Measurements from ENCODE around the gene ANGEL2. TPM values are rescaled to one million over a fixed set of nuclear protein-coding genes. Genes with fewer than 3 reads are reported as not detected.

ANGEL2 gene
- total and polyA plus RNA-seq, 12 donors: 17.7 to 47.3 (median 27.6) TPM

DNA sequence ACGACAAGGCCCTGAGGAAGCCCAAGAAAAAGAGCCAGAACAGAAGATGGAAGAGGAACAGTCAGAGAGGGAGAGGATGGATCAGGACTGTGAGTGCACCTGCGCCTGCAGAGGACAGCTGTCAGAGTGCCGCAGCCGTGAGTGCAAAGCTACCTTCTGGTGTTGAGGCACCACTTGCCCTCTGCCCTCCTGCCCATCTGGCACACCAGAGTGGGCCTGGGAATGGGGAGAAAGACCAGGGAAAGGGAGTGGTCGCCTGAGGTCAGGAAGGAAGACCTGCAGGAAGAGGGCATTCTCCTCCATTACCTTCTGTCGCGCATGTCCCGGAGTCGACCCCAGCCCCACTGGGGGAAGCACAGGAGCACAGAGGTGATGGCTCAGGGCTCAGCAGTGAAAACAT lies 39.1 kb downstream of the ANGEL2 start:
- peaks cover 3% of the 10 kb centered on the region for H3K27me3 ChIP-seq
- intact Hi-C loops (cut with DNase I): no loop called here
- DNase-seq: peak in 2 of 7 donors; percentile 9 to 13
- no peaks in the 10 kb centered on the region for H3K9me3 ChIP-seq (replicated peaks in 1 of 3)
- 90 to 95% (median 91%) methylated on average over 9 of the region's 9 CpGs for WGBS, 4 donors
- H3K4me1 ChIP-seq (replicated peaks in 1 of 2): no peaks in the 10 kb centered on the region
- no peak overlapping the region for H3K27ac ChIP-seq
- no peaks in the 10 kb centered on the region for H3K36me3 ChIP-seq (replicated peaks in 1 of 2)
- TF ChIP-seq, protein P1, sequence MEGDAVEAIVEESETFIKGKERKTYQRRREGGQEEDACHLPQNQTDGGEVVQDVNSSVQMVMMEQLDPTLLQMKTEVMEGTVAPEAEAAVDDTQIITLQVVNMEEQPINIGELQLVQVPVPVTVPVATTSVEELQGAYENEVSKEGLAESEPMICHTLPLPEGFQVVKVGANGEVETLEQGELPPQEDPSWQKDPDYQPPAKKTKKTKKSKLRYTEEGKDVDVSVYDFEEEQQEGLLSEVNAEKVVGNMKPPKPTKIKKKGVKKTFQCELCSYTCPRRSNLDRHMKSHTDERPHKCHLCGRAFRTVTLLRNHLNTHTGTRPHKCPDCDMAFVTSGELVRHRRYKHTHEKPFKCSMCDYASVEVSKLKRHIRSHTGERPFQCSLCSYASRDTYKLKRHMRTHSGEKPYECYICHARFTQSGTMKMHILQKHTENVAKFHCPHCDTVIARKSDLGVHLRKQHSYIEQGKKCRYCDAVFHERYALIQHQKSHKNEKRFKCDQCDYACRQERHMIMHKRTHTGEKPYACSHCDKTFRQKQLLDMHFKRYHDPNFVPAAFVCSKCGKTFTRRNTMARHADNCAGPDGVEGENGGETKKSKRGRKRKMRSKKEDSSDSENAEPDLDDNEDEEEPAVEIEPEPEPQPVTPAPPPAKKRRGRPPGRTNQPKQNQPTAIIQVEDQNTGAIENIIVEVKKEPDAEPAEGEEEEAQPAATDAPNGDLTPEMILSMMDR (IDR thresholded peaks at IDR 0.05): no peak
- no peak for TF ChIP-seq POLR2A (IDR thresholded peaks at IDR 0.05)
- H3K4me3 ChIP-seq: no peak overlapping the region

DNA sequence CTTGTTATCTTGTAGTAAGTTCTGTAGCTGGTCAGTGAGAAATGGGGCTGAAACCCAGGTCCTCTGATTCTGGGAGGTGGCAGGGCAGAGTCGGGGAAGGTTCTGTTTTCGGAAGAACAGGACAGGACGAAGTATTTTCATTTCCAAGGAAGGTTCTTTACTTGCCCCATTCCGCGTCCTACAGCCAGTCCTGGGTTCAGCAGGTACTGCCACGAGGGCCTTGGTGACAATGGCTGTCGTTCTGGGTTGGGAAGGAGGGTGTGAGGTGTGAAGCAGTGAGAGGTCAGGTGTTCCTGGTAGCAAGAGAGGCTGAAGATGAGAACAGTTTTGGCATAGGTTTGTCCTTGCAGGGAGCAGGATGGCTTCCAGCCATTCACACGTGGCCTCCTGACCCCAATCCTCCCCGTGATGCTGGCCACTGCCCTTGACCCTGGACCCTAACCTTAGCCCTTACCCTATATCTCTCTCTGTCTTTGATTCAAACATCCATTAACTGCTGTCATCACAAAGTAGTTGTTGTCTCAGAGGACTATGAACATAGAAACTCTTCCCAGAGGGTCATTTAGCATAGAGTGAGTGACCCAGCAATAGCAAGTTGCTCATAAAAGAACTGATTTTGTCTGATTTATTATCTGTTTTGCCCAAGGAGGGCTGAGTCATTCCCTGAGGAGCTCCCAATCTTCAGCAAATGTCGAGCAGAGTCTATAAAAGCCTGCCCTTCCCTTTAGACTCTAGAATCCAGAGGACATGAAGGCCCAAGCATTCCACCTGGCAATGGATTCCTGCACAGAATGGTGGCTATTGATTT lies 40.4 kb downstream of the ANGEL2 start:
- WGBS, 4 donors: 70 to 83% (median 76%) methylated on average over 8 to 10 of the region's 10 CpGs
- Histone ChIP-seq H3K27me3 (peaks cover 10% of the 10 kb centered on the region), H3K9me3 (replicated peaks in 1 of 3) (no peaks in the 10 kb centered on the region), H3K4me3 (no peak overlapping the region), H3K27ac (no peak overlapping the region), H3K4me1 (replicated peaks in 1 of 2) (no peaks in the 10 kb centered on the region), H3K36me3 (replicated peaks in 1 of 2) (no peaks in the 10 kb centered on the region)
- peak in 2 of 7 donors; percentile 14 to 36 for DNase-seq
- TF ChIP-seq POLR2A (IDR thresholded peaks at IDR 0.05): no peak
- TF ChIP-seq, protein P1 (IDR thresholded peaks at IDR 0.05): no peak
- intact Hi-C loops (cut with DNase I): no loop called here

DNA sequence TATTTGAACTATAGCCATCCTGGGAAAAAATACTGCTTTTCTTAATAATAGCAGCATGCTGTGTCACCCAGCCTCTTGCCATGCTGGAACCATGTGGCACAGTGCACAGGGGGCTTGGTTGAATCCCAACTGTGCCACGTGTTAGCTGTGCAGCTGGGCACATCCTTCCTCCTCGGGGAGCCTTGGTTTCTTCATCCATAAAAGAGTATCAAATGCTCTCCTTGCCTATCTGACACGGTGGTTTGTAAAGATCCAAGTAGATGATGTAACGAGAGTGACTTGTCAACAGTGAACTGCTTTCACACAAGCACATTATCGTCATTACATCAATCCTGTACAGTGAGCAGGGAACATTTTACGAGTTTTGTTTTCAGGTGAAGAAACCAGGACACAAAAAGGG lies 41.0 kb downstream of the ANGEL2 start:
- Histone ChIP-seq H3K4me3 (no peak overlapping the region), H3K4me1 (replicated peaks in 1 of 2) (no peaks in the 10 kb centered on the region), H3K9me3 (replicated peaks in 1 of 3) (no peaks in the 10 kb centered on the region), H3K36me3 (replicated peaks in 1 of 2) (no peaks in the 10 kb centered on the region), H3K27me3 (peaks cover 10% of the 10 kb centered on the region), H3K27ac (no peak overlapping the region)
- TF ChIP-seq, protein P1 (IDR thresholded peaks at IDR 0.05): no peak
- no peak for TF ChIP-seq POLR2A (IDR thresholded peaks at IDR 0.05)
- 88 to 92% (median 90%) methylated on average over 6 of the region's 6 CpGs for WGBS, 4 donors
- peak in 1 of 7 donors; percentile 7 for DNase-seq
- intact Hi-C loops (cut with DNase I): no loop called here

DNA sequence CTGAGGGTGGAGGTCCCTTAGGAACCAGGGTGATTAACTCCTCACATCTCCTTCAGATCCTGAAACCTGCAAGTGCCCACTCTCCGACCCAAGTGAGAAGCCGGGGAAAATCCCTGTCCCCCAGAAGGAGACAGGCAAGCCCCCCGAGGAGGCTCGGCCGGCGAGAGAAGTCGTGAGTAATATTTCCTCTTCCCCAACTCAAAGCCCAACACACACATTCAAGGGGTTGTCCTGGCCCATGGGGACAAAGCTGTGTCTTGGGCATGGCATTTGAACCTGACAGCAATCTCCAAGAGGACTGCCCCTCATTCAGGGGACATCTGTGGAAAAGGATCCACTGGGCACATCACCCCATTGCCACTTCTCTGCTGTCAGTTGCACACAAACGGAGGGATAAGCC lies 41.8 kb downstream of the ANGEL2 start:
- intact Hi-C loops (cut with DNase I): no loop called here
- 84 to 90% (median 88%) methylated on average over 5 to 8 of the region's 8 CpGs for WGBS, 4 donors
- no peak for DNase-seq
- peaks cover 10% of the 10 kb centered on the region for H3K27me3 ChIP-seq
- H3K27ac ChIP-seq: no peak overlapping the region
- no peaks in the 10 kb centered on the region for H3K36me3 ChIP-seq (replicated peaks in 1 of 2)
- TF ChIP-seq POLR2A (IDR thresholded peaks at IDR 0.05): no peak
- TF ChIP-seq, protein P1 (IDR thresholded peaks at IDR 0.05): no peak
- H3K9me3 ChIP-seq (replicated peaks in 1 of 3): no peaks in the 10 kb centered on the region
- no peak overlapping the region for H3K4me3 ChIP-seq
- H3K4me1 ChIP-seq (replicated peaks in 1 of 2): no peaks in the 10 kb centered on the region

Measured in adrenal gland (tissue), 12 donors.